GM19467 (cell line): Measurements from ENCODE around the gene NUDT6.
A peak's percentile ranks its signal among the peaks of the same experiment; 100 is the strongest.
"Not testable (repeated sequence)": the region's sequence is repeated elsewhere in the genome, so short reads cannot be mapped to it uniquely, and the experiment has no call there.

Experiments used
- ATAC-seq: cut with Tn5 transposase; IDR thresholded peaks from one replicate; pipeline ENCODE4 v1.9.1; 2021; ENCODE audit warnings: mild to moderate bottlenecking, moderate library complexity; ENCODE audit not compliant: unreplicated experiment

NUDT6 gene, protein sequence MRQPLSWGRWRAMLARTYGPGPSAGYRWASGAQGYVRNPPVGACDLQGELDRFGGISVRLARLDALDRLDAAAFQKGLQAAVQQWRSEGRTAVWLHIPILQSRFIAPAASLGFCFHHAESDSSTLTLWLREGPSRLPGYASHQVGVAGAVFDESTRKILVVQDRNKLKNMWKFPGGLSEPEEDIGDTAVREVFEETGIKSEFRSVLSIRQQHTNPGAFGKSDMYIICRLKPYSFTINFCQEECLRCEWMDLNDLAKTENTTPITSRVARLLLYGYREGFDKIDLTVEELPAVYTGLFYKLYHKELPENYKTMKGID

DNA sequence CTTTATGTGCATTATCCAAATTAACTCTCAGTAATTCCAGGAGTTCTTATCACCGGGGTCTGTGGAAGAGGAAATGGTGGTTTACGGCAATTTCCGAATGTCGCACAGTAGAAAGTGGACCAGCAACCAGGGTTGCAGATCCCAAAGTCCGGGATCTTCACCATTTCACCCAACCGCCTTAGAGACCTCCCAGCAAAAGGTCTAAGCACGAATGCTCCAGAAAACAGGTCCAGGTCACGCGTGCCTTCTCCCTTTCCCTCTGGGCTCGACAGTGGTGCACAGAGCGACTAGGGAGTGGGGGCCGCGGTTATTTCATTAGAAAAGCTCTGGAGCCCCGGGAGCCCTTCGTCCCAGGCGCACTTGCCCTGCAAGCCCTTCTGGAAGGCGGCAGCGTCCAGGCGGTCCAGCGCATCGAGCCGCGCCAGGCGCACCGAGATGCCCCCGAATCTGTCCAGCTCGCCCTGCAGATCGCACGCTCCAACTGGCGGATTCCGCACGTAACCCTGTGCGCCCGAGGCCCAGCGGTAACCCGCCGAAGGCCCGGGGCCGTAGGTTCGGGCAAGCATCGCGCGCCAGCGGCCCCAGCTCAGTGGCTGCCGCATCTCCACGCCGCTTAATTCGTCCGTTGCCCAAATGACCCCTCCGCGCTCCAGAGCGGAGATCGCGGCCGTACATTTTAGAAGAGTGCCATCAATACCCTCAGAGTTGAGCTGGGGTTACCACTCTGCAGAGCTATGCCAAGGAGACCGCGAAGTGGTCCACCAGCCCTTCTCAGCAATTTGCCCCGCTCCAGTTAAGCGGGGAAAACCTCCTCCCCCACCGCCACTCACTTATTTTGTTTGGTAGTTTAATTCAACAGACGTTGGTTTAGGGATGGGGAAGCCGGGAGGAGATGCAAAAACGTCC, at the start of gene NUDT6:
TSS of gene NUDT6 (minus strand) at position 627 of the 906 bp plus-strand sequence. CDS start at position 602, 25 bp downstream.
- ATAC-seq, result peak; percentile 58

DNA sequence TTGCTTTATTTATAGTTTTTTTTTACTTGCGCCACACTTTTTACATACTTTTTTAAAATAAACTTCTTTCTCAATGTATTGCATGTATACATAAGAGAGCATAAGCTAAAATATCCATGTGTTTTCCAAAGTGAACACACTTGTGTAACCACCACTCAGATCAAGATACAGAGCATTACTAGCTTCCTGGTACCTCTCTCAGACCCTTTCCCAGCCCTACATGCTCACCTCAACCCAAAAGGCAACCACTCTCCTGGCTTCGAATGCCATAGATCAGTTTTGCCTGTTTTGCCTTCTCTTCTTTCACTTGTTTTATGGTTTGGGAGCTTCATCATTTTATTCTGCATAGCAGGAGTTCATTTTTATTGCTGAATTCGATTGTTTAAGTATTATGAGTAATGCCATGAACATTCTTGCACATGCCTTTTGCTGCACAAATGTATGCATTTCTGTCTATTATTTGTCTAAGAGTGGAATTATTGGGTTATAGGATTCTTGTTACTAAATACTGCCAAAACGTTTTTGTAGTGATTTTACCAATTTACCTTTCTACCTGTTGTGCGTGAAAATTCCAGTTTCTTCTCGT, 45.9 kb upstream of the NUDT6 start:
- no peak for ATAC-seq

DNA sequence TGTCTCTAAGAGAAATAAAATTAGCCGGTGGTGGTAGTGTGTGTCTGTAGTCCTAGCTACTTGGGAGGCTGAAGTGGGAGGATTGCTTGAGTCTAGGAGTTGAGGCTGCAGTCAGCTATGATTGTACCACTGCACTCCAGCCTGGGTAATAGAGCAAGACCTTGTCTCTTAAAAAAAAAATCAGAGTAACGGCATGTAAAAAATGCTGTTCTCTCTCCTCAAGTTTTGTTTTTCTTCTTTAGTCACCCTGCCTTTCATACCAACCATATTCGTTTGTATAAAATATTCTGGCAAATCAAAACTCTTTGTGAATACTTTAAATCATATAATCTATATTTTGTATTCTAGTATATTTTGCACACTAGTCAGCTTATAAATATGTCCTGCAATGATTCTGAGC, 44.8 kb upstream of the NUDT6 start:
- no peak for ATAC-seq

DNA sequence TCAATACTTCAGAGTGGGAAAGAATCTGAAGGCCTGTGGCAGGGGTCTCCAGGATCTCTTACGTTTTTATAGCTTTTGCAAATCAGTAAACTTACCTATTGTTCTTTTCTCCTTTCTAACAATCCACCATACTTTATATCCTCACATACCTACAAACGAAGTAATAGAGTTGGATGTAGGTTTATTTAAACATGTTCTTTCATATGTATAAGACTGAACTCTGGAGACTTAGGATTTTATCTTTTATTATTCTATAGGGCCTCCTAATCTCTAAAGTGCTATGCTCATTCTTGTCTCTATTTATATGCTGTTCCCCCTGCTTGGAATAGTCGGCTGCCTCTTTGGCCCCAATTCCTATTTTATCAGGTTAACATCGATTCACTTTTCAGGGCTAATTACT, 43.8 kb upstream of the NUDT6 start:
- ATAC-seq, result no peak

DNA sequence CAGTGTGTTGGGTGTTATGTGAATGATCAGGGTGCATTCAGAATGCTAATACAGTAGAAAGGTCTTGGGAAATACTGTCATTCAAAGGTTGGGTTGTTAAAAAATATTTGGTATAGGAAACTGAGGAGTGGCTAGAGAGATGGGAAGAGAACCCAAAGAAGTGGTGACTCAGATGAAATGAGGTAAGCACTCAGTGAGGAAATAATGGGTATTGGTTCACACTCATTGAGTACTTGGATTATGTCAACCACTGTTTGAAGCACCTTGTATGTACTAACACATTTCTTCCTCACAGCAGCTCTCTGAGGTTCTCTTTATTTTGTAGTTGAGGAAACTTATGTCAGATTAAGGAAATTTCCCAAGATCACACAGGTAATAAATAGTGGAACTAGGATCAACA, 40.8 kb upstream of the NUDT6 start:
- ATAC-seq, result no peak

DNA sequence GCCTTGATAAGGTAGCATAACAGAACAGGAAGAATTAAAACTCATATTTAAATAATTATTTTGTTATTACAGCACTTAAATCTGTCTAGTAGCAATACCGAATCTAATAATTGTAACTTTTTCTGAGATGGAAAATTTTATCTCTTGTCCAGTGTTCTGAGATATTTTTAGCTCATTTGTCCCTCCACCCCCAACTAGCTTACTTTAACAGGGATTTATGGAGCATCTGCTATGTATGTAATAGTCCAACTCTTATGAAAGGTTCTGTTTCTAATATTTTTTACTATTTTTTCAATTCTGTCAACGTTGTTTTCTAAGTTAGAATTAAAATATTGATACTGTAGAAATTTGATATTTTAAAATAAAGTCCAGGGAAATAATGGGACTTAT, 38.2 kb upstream of the NUDT6 start:
- ATAC-seq, result no peak

DNA sequence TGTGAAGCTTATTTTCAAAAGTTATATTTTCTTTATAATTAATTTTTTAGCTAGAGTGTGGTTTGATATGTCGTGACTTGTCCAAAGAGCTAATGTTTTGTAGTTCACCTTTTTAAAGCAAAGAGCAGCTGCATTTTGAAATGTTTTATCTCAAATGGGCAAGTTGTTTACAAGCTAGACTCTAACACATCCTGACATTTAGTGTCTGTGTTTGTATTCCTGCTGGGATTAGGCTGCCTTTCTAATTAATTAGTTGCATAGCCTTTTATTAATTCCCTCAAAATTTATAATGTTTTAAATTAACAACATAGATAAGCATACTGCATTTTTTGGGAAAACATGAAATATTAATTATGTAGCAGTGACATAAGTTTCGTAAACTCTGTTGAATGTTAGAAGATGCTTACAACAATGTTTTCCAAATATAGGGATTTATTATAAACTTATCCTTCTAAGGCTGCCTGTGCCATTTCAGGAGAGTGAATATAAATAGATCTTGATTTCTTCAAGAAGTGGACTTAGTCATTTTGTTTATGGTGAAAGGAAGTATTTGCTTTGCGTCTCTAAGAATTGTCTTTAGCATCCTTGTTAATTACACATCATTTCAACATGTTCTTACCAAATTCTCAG, 37.7 kb upstream of the NUDT6 start:
- ATAC-seq, result no peak

DNA sequence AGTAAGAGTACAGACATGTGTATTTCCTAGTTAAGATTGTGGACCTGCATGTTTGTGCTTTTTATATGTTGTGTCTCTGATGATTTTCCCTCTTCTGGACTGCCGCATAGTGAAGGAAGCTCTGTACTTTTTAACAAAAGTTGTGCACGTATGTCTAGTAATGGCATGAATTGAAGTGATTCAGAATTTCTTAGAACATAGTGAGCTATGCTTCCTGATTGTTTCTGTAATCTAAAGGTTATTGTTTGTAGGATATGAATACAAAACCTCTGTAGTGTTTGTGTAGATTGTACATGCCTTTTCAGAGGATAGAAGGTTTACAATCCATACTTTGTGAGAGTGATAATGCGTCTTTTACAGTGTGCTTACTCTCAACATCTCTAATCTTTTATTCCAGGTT, 37.0 kb upstream of the NUDT6 start:
- no peak for ATAC-seq

DNA sequence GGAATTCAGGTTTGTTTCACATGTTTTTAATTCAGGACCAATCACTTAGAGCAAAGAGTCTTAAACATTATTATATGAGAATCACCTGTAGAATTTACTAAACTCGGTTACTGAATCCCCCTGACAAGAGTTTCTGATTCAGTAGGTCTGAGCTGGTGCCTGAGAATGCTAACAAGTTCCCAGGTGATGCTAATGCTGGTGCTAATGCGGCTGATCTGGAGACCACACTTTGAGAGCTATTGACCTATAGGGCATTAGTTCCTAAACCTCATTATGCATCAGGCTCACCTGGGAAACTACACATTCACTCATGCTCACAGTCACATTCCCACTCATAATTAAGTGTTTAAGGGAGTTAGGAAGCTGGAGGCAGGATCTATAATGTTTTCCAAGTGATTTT, 36.1 kb upstream of the NUDT6 start:
- ATAC-seq, result no peak

DNA sequence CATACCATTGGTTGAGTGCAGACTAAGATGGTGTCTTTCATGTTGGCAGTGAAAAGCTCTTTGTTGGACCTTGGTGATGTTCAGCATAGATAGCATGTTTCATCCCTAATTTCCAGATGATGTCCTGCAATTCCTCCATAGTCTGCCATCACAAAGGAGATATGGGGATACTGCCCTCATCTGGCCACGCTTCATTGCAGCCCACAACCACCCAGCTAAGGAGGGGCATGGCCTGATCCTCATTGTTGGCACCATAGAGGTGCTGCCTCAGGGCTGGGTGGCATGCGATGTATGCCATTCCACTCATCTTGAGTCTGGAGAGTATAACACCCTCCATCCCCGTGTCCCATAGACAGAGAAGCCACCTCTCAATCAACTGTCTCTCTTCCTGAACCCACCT, 31.5 kb upstream of the NUDT6 start:
- no peak for ATAC-seq

DNA sequence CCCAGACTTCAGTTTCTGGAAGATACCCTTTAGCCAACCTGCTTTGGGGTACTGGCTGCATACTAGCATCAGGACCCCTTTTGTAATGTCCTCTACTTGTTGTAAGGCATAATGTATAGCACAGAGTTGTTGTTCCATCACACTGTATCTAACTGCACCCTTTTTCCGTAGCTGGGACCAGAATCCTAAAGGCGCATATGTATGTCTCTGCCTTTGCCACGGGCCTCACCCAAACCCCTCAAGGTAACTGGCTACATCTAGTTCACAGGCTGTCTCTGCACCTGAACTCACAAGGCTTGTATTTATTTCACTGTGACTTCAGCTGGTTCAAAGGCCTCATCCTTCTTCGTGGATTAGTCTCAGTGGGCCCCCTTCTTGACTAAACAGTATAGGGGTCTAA, 29.6 kb upstream of the NUDT6 start:
- no peak for ATAC-seq

DNA sequence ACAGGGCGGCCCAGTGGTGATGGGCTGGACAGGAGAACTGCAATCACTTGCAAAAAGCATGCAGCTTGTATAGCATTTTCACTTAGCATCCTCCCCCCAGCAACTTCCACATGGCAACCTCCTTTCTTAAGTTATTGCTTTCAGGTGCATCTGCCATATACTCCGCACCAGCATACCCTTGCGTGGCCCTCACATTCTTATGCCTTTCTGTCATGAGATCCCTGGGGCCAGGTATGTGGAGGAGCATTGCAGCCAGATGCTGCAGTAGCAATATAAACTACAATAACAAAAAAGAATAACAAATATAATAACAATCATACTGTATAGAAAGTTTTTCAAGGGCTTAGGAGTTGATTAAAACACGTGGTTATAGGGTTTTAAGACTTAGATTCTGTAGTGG, 26.3 kb upstream of the NUDT6 start:
- no peak for ATAC-seq

DNA sequence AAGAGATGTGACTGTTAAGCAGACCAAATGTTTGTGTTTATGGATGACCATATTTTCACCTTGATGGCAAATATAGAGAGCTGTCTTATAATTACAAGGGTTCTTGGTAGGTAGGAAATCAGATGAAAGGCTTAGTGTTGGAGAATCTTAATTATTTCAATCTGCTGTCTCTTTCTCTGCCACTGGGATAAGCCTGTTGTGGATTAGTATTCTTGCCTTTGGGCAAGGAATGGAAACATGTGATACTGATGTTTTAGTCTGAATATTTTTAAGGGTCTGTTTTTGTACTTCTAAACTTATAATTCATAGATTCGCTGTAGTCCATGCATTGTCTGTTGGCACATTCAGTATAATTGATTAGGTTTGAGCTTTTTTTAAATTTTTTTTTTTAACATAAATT, 23.7 kb upstream of the NUDT6 start:
- no peak for ATAC-seq

DNA sequence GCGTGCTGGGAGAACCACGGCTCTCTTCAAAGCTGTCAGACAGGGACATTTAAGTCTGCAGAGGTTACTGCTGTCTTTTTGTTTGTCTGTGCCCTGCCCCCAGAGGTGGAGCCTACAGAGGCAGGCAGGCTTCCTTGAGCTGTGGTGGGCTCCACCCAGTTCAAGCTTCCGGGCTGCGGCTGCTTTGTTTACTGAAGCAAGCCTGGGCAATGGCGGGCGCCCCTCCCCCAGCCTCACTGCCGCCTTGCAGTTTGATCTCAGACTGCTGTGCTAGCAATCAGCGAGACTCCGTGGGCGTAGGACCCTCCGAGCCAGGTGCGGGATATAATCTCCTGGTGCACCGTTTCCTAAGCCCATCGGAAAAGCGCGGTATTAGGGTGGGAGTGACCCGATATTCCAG, 22.7 kb upstream of the NUDT6 start:
- not testable (repeated sequence) for ATAC-seq

DNA sequence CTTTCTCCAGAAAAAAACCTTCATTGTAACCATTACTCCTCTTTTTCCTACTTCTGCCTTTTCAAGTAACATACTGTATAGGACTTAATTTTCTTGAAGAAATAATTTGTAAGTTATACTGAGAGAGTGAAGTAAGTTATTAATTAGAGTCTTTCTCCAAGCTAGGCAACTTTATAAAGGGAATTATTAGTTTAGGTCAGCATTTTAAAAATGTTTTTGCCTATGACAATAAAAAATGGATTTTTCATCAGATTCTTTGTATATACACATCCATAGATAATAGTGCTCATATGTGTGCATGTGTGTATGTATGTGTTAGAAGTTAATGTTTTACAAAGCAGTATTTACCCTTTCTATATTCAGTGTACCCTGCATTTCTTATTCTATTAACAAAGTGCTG, 10.4 kb upstream of the NUDT6 start:
- no peak for ATAC-seq

DNA sequence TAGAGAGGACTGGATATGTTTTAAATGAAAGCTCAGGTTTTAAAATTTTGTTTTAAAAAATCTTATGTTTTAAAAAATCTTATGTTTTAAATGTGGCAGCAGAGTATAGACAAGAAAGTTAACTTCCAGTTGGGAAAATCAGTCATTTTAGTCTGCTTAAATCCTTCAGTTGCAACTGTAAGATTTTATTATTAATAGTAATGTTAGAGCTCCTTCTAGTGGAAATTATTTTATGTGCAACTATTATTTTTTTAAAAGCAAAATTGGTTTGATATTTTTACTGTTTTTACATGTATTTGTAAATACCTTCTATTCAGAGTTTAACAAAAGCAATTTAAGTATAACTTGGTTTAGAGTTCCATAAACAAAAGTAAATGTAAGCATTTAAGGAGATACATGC, 8.5 kb upstream of the NUDT6 start:
- no peak for ATAC-seq

DNA sequence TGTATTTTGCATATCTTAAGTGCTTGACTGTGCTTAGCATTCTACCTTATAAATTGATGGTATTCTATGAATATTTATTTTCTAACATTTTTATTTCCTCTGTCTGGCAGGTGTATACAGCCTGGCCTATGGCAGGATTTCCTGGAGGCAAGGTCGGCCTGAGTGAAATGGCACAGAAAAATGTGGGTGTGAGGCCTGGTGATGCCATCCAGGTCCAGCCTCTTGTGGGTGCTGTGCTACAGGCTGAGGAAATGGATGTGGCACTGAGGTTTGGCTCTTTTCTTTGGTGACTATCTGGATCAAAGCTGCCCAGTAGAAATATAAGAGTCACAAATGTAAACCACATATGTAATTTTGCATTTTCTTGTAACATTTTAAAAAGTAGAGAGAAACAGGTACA, 6.5 kb upstream of the NUDT6 start:
- ATAC-seq, result no peak

DNA sequence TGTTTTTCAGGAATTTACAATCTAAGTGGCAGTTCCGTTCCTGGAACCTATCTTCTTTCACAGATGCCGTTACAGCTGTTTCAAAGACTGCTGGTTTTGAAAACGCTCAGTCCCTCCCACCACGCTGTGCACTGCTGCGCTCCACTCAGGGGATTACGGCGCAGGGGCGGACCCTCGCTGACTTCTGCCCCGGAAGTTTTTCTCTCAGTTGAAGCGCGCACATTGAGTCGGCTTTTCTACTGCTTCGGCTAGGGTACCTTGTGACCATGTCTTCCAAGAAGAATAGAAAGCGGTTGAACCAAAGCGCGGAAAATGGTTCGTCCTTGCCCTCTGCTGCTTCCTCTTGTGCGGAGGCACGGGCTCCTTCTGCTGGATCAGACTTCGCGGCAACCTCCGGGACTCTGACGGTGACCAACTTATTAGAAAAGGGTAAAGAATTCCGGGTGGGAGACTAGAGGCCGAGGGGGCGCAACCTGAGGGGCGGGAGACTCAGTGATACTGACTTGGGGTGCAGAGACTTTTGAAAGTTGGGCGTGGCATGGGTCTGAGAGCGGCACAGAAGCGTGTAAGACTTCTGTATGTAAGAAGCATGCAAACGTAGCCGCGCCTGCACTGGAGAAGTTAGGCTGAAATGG, 597 bp upstream of the NUDT6 start:
- ATAC-seq, result peak; percentile 94

DNA sequence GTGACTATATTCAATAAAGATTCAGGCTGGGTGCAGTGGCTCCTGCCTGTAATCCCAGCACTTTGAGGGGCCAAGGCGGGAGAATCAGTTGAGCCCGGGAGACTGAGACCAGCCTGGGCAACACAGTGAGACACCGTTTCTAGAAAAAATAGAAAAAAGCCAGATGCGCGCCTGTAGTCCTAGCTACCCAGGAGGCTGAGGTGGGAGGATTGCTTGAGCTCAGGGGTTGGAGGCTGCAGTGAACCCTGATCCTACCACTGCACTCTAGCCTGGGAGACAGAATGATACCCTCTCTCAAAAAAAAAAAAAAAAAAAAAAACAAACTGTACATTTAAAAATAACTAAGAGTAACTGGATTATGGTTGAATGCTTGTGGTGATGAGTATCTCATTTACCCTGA, 1.1 kb downstream of the NUDT6 start:
- ATAC-seq, result no peak

DNA sequence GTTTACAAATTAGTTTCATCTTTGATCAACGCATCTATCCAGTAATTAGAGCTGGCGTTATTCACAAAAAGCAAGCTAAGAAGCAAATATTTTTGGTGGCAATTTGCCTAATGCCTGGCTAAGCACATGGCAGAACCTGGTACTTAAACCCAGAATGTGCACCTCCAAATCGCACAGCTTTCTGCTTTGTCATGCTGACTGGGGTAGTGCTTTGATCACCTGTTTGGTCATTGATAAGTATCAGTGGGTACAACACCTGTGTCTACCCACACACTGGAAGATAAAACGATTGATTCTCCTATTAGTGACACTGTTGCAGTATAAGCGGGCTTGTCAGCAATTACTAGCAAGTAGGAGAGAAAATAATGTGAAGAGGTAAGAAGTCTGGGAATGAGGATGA, 1.9 kb downstream of the NUDT6 start:
- no peak for ATAC-seq

DNA sequence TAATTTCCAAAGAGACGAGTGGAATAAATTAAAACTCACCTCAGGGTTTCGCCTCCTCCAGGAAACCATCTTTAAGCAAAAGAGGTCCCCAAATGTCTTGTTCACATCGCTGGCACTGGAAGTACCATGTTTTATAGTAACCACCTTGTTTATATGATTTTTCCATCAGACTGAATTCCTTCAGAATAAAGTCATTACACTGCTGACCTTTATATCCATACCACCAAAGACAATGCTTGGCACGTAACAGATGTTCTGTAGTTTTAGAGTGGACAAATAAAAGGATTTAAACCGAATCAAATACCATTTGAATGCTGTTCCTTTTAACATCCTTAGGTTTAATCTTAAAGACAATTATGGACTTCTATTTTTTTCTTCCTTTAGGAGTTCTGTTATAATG, 4.7 kb downstream of the NUDT6 start:
- no peak for ATAC-seq
